ENCODE results near the gene ABCG8.

ABCG8 gene

GRCh38 chr2:43927442-43927841 lies 88.7 kb downstream of the ABCG8 start:
- DNase-seq = no peak

- no peak for DNase-seq
Observed at GRCh38 chr2:43931293-43931692, 92.5 kb downstream of the ABCG8 start.
